Measurements from ENCODE around the gene MMEL1.

DNA sequence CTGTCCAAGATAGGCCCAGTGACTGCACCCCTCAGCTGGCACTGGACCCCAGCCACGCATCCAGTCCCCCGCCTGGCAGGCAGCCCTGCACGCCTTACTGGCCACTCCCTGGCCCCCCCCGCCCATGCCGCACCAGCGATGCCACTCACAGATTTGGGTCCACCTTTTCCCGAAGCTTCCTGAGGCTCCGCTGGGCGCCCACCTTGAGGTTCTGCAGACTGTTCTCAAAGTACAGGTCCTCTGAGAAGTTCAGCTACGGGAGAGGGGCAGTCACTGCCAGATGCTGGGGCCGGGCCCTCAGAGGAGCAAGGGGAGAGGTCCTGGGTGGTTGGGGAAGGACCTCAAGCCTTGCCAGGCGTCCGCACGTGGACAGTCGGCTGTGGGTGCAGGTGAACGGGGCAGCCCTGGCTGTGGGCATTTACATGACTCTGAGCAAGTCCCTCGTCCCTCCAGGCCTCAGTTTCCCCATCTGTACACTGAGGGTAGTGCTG is 38.1 kb downstream of the MMEL1 start:
- TF ChIP-seq EZH2phosphoT487 (IDR thresholded peaks at IDR 0.05; ENCODE audit: borderline replicate concordance, low read length) (no peak), CTCF (conservative IDR thresholded peaks at IDR 0.05; ENCODE audit: low read depth, low read length) (no peak), EZH2 (IDR thresholded peaks at IDR 0.05; ENCODE audit: low read length, unreplicated experiment) (no peak)
